Measurements from ENCODE around the gene MCFD2. TPM values are rescaled to one million over a fixed set of nuclear protein-coding genes. Genes with fewer than 3 reads are reported as not detected.
A peak's percentile ranks its signal among the peaks of the same experiment; 100 is the strongest.

Gene MCFD2
- total RNA-seq (2014; rRNA removed; shearing (Covaris generic)) = 95.7 and 97.6 TPM in 2 replicates

DNA sequence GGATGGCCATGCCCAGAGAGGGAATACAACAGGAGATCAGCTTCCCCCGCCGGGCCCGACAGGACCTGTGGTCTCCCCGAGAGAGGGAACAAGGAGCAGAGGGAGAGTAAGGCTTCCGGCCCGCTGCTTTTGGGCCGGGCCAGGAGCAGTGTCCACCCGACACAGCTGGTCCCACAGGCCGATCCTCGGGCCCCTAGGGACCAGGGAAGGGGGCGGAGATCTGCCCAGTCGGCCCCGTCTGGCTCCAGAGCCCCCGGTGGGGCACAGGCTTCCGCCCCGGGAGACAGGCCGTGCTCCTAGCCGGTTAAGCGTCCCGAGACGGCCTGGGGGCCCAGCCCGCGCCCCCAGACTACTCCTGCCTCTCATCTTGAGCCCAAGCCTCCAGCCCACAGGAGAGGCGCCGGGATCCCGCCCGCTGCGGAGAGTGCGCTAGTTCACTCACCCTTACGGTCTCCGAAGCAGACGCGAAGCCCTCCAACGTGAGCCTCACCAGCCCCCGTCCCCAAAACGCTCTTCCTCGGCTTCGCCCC is at the start of gene MCFD2:
Gene MCFD2, minus strand, starts transcription at position 526 of the 530 bp plus-strand sequence. CDS start 6,635 bp downstream, outside the sequence.
- peaks cover 34% of the 10 kb centered on the region for H3K36me3 ChIP-seq
- H3K27ac ChIP-seq = peak within 1 kb of the TSS; percentile 80
- peaks cover 25% of the 10 kb centered on the region for H3K4me1 ChIP-seq (replicated peaks)
- DNase-seq (ENCODE audit: low read depth in 1 of 2, low spot score in 2 of 2) = no peak
- H3K9me3 ChIP-seq (replicated peaks) = no peaks in the 10 kb centered on the region
- no peaks in the 10 kb centered on the region for H3K27me3 ChIP-seq (replicated peaks)
- peak within 1 kb of the TSS; percentile 86 for H3K4me3 ChIP-seq

GRCh38 chr2:46964835-46965560 is 49.4 kb upstream of the MCFD2 start:
- no peak for DNase-seq (ENCODE audit: low read depth in 1 of 2, low spot score in 2 of 2)
- Histone ChIP-seq H3K27me3 (replicated peaks) (no peaks in the 10 kb centered on the region), H3K27ac (peak overlapping the region; percentile 9; the same call in 1 of the 2 replicates), H3K9me3 (replicated peaks) (no peaks in the 10 kb centered on the region), H3K4me3 (no peak overlapping the region), H3K36me3 (peaks cover 24% of the 10 kb centered on the region), H3K4me1 (replicated peaks) (peaks cover 35% of the 10 kb centered on the region)

DNA sequence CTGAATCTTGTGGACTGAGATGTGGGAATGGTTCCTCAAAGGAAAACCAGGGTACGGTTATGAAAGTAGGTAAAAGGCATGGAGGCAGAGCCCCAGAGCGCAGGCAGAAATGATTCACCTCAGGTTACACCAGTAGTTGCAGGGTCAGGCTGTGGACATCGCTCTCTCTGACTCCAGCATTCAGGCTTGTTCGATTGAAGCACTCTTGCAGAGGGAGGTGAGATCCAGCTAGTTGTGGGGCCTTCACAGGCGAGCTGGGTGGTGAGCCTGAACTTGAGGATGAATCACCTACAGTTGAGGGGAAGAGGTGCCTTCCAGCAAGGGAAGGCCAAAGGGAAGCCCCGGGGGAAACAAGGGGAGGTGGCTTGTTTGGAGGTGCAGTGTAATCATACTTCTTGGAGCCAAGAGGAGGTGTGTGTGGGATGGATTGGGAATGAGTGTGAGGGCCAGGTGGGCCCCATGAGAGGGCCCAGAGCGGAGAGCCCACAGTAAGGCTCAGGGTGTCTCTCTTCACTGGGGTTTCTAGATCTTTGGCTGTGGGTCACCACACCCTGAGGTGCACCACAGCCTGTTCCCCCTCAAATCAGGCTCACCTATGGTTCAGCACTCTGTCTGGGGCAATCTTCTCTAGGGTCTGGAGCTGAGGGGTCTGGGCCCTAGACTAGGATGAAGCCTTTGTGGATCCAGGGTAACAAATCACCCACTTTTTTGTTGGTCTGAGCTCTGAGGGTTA is 48.5 kb upstream of the MCFD2 start:
- peaks cover 35% of the 10 kb centered on the region for H3K4me1 ChIP-seq (replicated peaks)
- peaks cover 21% of the 10 kb centered on the region for H3K36me3 ChIP-seq
- H3K27ac ChIP-seq = peak overlapping the region; percentile 9; the same call in 1 of the 2 replicates
- no peak for DNase-seq (ENCODE audit: low read depth in 1 of 2, low spot score in 2 of 2)
- no peaks in the 10 kb centered on the region for H3K9me3 ChIP-seq (replicated peaks)
- H3K27me3 ChIP-seq (replicated peaks) = no peaks in the 10 kb centered on the region
- no peak overlapping the region for H3K4me3 ChIP-seq

DNA sequence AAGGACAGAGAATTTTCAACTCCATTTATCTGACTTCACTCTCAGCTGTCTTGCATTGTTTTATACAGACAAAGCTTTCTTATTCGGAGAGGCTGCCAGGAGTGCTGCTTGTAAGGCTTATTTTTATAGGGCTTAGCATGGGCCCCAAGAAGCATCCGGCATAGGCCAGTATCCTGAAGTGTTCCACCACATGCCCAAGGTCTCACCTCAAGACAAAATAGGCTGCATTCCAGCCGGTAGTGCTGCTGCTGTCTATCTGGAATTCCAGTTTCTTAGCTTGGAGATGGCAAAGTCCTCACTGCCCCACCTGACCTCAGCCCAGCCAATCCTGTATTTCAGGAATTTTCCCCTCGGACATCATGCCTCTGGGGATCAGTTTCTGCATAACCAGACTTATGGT is 47.6 kb upstream of the MCFD2 start:
- Histone ChIP-seq H3K4me1 (replicated peaks) (peaks cover 31% of the 10 kb centered on the region), H3K27me3 (replicated peaks) (no peaks in the 10 kb centered on the region), H3K9me3 (replicated peaks) (no peaks in the 10 kb centered on the region), H3K27ac (no peak overlapping the region), H3K36me3 (peaks cover 30% of the 10 kb centered on the region), H3K4me3 (no peak overlapping the region)
- no peak for DNase-seq (ENCODE audit: low read depth in 1 of 2, low spot score in 2 of 2)

DNA sequence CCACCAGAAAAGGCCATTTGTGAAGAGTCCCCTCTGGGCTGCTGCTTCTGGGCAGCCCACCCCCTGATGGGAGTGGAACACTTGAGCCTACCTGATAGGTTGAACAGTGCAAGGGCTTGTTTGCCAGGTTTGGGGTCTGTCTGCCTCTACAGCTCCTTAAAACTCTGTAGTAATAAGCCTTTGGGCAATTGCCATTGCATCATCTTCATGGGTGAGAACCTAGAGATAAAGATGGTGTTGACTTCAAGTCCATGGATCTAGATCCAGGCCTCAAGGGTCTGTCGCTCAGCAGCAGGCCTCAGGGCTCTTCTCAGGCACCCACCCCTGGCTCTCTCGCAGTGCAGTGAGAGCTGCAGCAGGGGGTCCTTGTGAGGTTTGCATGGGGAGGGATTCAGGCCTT is 47.1 kb upstream of the MCFD2 start:
- Histone ChIP-seq H3K27ac (no peak overlapping the region), H3K4me1 (replicated peaks) (peaks cover 26% of the 10 kb centered on the region)

DNA sequence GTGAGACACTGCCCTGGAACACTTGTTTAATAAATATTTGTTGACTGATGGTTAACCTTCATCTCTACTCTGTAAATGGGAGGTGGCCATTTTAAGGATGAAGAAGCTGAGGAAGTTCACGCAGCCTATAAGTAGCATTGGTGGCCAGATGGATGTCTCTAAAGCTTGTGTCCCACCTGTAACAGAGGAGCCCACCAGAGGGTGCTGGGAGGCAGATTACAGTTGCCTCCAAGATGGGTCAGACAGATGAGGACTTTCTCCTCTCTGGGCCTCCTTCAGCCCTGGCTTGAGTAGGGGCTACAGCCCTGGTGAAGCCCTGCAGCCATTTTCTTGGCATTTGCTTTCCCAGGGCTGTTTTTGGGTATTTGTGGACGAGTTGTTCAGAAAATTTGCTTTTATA is 45.0 kb upstream of the MCFD2 start:
- Histone ChIP-seq H3K9me3 (replicated peaks) (no peaks in the 10 kb centered on the region), H3K4me3 (no peak overlapping the region), H3K27ac (no peak overlapping the region), H3K36me3 (peaks cover 56% of the 10 kb centered on the region), H3K4me1 (replicated peaks) (peaks cover 27% of the 10 kb centered on the region), H3K27me3 (replicated peaks) (no peaks in the 10 kb centered on the region)
- no peak for DNase-seq (ENCODE audit: low read depth in 1 of 2, low spot score in 2 of 2)

More for the DNA sequence above, 47.1 kb upstream of the MCFD2 start:
- Histone ChIP-seq H3K27me3 (replicated peaks) (no peaks in the 10 kb centered on the region), H3K36me3 (peaks cover 34% of the 10 kb centered on the region), H3K9me3 (replicated peaks) (no peaks in the 10 kb centered on the region), H3K4me3 (no peak overlapping the region)
- no peak for DNase-seq (ENCODE audit: low read depth in 1 of 2, low spot score in 2 of 2)

DNA sequence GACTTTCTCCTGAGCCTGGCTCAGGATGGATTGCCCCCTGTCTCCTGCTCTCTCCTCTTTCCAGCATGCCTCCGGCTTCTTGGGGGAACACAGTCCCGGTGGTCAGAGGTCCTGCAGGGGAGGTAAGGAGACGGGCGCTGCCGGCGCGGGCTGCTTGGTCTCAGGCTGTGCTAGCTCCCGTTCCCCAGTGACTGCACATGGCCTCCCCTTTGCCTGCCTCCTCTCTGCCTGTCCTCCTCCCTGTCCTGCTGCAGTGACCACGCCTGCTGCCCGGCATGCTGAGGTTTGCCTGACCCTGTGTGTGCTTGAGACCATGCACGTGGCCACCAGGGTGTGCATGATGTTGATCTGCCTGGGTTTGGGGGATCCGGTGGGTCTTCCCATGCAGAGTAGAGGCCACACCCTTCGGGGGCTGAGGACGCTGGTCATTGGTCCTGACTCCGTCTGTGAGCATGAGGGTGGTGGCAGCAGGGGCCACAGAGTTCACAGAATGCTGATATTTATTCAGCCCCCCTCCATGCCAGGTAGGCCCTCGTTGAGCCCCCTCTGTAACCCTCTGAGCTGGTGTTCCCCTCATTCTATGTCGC is 42.9 kb upstream of the MCFD2 start:
- no peak overlapping the region for H3K27ac ChIP-seq
- H3K4me1 ChIP-seq (replicated peaks) = peaks cover 26% of the 10 kb centered on the region
- peaks cover 63% of the 10 kb centered on the region for H3K36me3 ChIP-seq
- DNase-seq (ENCODE audit: low read depth in 1 of 2, low spot score in 2 of 2) = no peak
- H3K9me3 ChIP-seq (replicated peaks) = no peaks in the 10 kb centered on the region
- no peak overlapping the region for H3K4me3 ChIP-seq
- H3K27me3 ChIP-seq (replicated peaks) = no peaks in the 10 kb centered on the region

GRCh38 chr2:46956981-46957531 is 41.5 kb upstream of the MCFD2 start:
- no peak overlapping the region for H3K4me3 ChIP-seq
- H3K27me3 ChIP-seq (replicated peaks) = no peaks in the 10 kb centered on the region
- H3K36me3 ChIP-seq = peaks cover 75% of the 10 kb centered on the region
- no peaks in the 10 kb centered on the region for H3K9me3 ChIP-seq (replicated peaks)
- no peak for DNase-seq (ENCODE audit: low read depth in 1 of 2, low spot score in 2 of 2)
- no peak overlapping the region for H3K27ac ChIP-seq
- peaks cover 22% of the 10 kb centered on the region for H3K4me1 ChIP-seq (replicated peaks)

GRCh38 chr2:46955764-46956163 is 40.2 kb upstream of the MCFD2 start:
- no peaks in the 10 kb centered on the region for H3K27me3 ChIP-seq (replicated peaks)
- peak overlapping the region; percentile 78 for H3K27ac ChIP-seq
- DNase-seq (ENCODE audit: low read depth in 1 of 2, low spot score in 2 of 2) = no peak
- H3K36me3 ChIP-seq = peaks cover 75% of the 10 kb centered on the region
- peaks cover 22% of the 10 kb centered on the region for H3K4me1 ChIP-seq (replicated peaks)
- no peaks in the 10 kb centered on the region for H3K9me3 ChIP-seq (replicated peaks)
- H3K4me3 ChIP-seq = no peak overlapping the region

DNA sequence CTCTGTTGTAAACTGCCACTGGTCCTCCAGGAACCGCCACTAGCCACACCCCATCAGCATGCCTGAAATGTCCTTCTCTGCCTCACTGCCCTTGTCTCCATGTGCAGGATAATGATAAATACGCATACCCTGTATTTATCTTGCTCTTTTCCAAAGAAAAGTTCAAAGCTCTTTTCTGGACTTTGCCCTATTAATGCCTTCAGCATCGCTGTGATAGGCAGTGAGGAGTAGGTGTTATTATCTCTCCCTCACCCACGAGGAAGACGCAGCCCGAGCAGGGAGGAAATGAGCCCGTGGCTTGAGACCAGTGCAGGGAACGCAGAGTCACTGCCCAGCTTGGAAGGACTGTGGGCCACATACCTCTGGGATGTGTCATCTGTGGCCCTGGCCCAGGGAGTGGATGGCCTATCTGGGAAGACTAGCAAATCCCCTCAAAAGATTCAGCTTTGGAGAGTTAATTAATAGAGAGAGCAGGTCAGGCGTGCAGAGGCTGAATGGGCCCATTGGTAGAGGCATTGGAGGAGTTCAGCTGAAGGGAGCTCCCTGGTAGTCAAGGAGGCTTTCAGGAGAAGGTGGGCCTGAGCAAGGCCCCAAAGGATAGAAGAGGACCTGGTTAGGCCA is 39.5 kb upstream of the MCFD2 start:
- Histone ChIP-seq H3K27ac (peak overlapping the region; percentile 78), H3K9me3 (replicated peaks) (no peaks in the 10 kb centered on the region), H3K4me1 (replicated peaks) (peaks cover 22% of the 10 kb centered on the region), H3K4me3 (no peak overlapping the region), H3K27me3 (replicated peaks) (no peaks in the 10 kb centered on the region), H3K36me3 (peaks cover 75% of the 10 kb centered on the region)
- DNase-seq (ENCODE audit: low read depth in 1 of 2, low spot score in 2 of 2) = peak; percentile 91 to 94

DNA sequence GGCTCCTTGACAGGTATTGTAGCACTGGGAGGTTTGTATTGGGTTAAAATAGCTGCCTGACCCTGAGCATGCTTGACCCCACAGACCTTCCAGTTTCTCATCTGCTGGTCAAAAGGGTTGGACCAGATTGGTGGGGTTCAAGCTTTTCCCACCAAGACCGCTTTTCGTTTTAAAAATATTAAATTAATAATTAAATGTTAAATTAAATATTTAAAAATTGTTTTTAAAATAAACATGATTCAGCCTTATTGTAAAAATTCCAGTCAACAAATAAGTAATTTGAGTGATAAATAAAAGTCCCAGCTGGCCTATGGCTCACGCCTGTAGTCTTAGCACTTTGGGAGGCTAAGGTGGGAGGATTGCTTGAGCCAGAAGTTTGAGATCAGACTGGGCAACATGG is 36.6 kb upstream of the MCFD2 start:
- H3K9me3 ChIP-seq (replicated peaks) = no peaks in the 10 kb centered on the region
- H3K27ac ChIP-seq = no peak overlapping the region
- no peak overlapping the region for H3K4me3 ChIP-seq
- no peaks in the 10 kb centered on the region for H3K27me3 ChIP-seq (replicated peaks)
- no peak for DNase-seq (ENCODE audit: low read depth in 1 of 2, low spot score in 2 of 2)
- H3K36me3 ChIP-seq = peaks cover 56% of the 10 kb centered on the region
- peaks cover 22% of the 10 kb centered on the region for H3K4me1 ChIP-seq (replicated peaks)

- Histone ChIP-seq H3K36me3 (peaks cover 56% of the 10 kb centered on the region), H3K9me3 (replicated peaks) (no peaks in the 10 kb centered on the region), H3K4me1 (replicated peaks) (peaks cover 22% of the 10 kb centered on the region), H3K27me3 (replicated peaks) (no peaks in the 10 kb centered on the region), H3K27ac (no peak overlapping the region), H3K4me3 (no peak overlapping the region)
- DNase-seq (ENCODE audit: low read depth in 1 of 2, low spot score in 2 of 2) = no peak
Measured at GRCh38 chr2:46951290-46952064, 35.9 kb upstream of the MCFD2 start.

GRCh38 chr2:46950314-46950713 is 34.7 kb upstream of the MCFD2 start:
- H3K4me3 ChIP-seq = no peak overlapping the region
- H3K36me3 ChIP-seq = peaks cover 47% of the 10 kb centered on the region
- H3K27ac ChIP-seq = no peak overlapping the region
- no peak for DNase-seq (ENCODE audit: low read depth in 1 of 2, low spot score in 2 of 2)
- H3K27me3 ChIP-seq (replicated peaks) = no peaks in the 10 kb centered on the region
- no peaks in the 10 kb centered on the region for H3K9me3 ChIP-seq (replicated peaks)
- H3K4me1 ChIP-seq (replicated peaks) = peaks cover 14% of the 10 kb centered on the region
